SIG-M5 (cell line): ENCODE results near the gene POLR1A.

Source experiments
- DNase-seq: peaks from one replicate; lab custom pipeline; 2025; lab: John Stamatoyannopoulos, UW

The POLR1A gene

DNA sequence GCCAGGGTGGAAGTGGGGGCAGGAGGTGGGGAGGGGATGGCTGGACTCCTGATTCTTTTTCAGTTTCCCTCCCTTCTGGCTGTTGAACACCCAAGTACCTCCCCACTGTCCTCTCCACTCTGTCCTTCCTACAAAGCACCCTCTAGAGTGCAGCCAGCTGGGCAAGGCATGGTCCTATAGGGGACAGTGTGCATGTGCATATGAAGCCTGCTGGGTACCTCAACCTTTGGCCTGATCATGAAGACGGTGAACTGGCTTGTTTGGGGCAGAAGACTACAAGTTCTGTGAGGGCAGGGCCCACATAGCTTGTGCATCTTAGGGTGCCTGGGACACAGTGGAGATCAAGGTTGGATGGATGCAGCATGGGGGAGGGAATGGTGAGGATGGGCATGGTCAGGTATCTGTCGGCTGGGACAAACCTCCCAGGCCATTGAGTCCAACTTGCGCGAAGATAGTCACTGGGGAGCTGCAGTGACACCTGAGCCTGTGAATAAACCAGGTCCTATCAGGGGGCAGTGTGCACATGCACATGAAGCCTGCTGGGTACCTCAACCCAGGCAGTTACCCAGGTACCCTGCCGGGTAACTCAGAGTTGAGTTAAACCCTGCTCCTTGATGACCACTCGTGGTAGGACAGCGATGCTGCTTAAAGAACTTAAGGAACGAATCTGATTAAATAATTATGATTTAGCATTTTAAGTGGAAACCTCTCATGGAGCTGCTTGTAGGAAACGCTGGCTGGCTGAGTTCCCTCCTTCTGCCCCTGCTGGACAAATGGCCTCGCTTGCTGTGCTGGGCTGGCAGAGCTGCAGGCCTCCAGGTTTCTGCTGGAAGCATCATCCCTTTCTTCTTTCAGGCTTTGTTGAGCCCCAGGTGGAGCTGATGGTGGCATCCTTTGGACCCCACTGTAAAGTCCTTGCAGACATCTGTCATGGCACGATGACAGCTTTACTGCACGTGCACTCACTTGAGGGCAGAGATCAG, 84.0 kb downstream of the POLR1A start:
- DNase-seq, result no peak

DNA sequence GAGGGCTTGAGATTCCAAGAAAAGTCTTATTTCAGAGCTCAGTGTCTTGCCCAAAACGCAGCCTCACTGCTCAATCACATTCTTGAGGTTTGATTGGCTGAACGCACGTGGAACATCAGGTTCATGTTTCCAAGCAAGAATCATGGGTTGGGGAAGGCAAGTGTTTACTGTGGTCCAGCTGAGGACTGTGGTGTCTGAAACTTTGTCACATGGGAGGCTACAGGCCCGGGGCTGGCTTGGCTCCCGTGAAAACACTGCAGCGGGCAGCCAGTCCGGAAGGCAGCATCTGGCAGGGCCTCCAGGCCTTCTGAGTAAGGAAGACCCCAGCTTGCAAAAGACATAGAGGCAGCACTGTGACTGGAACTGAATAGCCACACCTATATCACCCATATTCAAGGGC, 84.7 kb downstream of the POLR1A start:
- no peak for DNase-seq

DNA sequence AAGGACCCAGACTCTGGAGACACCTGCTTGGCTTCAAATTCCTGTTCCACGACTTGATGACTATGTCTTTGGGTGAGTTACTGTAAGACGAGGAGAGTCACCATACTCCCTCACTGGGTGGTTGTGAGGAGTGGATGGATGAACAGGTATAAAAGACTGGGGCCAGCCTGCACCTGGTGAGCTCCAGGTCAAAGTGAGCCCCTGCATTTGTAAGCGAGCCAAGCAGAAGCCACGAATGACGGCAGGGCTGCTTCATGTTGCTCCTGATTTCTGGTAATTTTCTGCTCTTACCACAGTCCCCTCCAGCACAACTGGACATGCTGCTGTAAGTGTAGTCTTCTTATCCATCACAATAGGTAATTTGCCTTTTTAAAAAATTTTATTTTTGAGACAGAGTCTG, 86.6 kb downstream of the POLR1A start:
- no peak for DNase-seq

DNA sequence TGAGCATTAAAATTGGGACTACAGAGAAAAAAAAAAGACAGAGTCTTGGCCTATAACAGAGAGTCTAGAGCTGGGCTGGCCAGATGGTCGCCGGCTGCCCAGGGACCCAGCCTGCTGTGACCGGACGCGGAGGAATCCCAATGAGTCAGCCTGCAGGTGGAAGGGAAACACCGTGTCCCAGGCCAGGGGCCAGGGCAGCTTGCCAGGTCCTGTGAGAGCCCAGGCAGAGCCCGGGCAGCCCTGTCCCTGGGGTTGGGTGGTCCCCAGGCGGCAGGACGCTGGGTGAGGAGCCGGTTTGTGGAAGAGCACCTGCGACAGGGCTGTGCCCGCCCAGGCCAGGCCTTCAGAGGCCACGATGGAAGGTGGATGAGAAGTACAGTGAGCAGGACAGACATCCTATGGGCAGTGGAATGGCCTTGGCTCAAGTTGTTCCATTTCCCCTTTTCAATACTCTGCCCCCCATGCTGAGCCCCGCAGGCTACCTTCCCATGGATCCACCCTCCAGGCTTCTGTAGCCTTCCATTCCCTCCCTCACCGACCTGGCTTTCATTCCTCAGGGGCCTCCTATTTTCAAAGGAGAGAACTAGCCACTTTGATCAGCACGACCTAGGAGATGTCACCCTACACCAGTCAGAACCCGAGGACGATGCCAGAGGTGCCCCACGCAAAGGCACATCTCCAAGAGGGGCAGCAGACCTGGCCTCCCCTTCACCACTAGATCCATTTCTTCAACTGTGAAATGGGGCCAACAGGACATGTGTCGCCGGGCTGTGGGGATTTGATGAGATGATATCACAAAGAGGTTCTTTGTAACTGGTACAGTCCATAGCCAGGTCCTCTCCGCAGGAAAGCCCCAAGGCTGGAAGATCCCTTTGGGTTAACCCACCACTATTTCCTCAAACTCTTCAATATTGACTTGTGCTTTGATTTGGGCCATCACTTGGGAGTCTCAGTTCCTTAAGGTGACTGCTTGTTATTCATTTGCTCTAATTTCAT, 87.5 kb downstream of the POLR1A start:
- DNase-seq, result no peak

DNA sequence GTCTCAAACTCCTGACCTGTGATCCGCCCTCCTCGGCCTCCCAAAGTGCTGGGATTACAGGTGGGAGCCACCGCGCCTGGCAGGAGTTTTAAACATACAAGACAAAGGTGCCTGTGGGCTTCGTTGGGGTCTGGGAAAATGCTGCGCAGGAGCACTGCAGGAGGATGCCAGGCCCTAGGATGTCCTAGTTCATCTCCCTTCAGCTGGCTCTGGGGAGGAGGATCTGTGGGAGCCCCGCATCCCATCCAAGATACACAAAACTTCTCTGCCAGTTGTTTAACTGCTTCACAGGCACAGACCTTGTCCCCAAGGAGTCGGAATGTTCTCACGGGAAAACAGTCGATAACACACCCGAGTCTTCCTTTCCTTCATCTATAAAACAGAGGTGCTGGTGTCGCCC, 89.1 kb downstream of the POLR1A start:
- no peak for DNase-seq

DNA sequence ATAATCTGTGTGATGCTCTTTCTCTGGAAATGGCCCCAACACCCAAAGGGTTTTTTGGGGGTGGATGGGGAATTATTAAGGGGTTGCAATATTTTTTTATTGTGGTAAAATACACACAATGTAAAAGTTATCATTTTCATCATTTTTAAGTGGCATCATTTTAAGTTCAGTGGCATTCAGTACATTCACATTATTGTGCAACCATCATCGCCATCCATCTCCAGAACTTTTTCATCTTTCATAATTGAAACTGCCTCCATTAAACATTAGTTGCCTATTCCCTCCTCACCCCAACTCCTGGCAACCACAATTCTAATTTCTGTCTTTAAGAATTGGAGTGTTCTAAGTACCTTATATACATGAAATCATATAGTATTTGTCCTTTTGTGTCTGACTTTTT, 90.0 kb downstream of the POLR1A start:
- DNase-seq, result no peak

DNA sequence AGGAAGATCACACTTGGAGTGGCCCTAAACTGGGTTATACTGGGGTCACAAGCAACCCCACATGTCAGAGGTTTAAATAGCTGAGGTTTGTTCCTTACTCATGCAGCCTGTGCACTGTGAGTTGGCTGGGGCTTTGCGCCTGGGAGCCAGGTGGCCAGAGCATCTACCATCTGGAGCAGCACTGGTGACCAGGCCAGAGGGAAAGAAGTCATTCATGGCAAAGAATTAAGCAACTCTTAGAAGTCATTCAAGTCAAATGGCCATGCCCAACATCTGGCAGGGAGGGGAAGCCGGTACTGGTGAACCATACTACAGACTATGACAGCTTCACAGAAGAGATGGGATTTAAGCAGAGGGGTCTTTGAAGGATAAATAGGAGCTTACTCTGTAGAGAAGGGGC, 90.7 kb downstream of the POLR1A start:
- no peak for DNase-seq

DNA sequence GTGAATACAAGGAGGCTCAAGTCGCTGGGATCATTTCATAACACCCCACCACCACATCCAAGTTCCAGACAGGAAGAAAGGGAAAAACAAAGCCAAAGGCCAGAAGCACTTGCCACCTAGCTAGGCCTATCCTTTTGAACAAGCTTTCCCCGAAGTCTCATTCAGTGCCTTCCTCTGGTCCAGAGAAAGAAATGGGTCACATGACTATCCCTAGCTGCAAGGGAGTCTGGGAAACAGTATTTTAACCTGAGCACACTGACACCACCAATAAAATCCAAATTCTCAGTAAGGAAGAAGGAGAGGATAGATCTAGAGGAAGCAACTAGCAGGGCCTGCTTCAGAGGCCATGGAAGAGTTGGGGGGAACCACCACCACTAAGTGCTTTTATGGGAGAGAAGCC, 91.2 kb downstream of the POLR1A start:
- no peak for DNase-seq

DNA sequence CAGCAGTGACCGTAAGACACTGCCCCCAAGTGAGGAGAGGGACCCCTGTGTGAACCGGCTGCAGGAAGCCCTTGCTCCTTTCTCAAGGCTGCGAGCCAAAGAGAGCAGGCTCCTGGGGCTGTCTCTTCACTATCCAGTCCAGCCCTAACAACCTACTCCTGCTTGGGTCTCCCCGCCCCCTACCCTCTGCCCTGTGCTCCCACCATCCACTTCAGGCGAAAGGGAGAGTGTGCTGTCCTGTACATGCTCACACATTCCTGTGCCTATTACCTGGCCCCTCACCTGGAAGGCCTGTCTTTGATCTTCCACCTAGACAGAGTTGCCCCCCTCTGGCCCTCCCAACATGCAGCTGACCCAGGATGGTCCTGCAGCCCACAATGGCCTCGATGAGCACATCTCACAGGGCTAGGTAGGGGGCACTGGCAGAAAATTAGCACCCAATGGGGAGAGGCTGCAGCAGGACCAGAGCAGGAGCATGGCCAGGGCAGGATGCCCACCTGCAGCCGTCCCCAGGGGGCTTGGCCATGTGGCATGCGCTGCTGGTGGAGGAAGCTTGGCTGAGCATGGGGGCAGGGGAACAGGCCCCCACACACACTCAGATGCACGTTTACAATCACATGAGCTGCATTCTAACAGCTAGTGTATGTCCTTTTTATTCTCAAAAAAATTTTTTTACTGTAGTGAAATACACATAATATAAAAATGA, 93.5 kb downstream of the POLR1A start:
- no peak for DNase-seq

DNA sequence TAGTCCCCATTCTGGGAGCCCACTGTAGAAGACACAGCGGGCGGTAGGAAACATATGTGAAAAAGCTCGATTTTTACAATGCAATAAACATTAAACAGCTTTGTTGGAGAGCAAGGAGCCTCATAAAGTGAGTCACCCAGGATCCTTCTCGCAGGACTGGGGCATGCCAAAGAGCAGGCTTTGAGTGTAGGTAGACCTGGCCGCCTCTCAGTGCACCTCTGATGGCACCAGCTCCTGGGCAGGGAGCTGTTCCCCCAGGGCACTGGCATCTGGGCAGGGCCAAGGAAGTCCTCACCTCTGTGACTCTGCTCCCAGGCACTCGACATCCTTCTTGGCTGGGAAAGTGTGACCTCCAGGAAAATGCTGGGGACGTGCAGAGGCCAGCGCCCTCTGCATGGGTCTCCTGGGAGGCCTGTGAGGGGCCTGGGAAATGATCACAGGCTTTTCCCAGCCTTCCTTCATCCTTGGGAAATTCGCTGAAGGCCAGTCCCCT, 94.2 kb downstream of the POLR1A start:
- DNase-seq, result no peak

DNA sequence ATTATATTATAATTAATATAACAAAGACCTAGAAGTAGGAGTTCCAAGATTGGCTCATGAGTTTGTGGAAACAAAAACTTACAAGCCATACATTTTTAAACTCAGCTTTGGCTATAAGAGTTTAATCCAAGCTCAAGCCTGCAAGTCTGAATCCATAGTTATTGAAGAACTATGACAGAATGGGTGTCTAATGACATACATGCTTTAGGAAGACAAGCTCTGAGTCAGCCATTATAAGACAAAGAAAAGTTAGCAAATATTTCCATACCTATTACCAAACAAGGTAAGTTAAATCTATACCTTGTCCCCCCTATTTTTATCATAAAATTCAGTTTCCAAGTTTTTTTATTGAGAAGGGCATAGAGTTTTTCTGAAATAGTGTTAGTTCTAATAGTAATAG, 95.6 kb downstream of the POLR1A start:
- DNase-seq, result no peak

DNA sequence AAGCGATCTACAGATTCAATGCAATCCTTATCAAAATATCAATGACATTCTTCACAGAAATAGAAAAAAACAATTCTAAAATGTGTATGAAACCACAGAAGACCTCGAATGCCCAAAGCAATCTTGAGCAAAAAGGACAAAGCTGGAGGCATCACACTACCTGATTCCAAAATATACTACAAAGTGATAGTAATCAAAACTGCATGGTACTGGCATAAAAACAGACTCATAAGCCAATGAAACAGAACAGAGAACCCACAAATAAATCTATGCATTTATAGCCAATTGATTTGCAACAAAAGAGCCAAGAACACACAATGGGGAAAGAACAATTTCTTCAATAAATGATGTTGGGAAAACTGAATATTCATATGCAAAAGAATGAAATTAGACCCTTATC, 99.2 kb downstream of the POLR1A start:
- DNase-seq, result no peak

DNA sequence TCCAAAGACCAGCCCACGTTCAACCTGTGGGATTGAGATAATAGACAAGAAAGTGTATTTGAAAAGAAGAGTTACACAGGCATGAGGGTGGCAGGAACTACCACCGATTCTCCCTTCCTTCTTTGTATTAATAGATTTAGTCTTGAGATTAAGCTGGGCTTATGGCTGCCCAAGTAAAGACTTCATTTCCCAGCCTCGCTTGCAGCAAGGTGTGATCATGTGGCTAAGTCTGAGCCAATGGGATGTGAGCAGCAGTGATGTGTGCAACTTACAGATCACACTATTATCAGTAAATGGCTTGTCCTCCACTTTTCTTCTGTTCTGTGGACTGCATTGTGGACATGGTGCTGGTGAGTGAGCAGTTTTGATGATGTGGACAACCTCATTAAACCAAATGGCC, 101.7 kb downstream of the POLR1A start:
- no peak for DNase-seq

DNA sequence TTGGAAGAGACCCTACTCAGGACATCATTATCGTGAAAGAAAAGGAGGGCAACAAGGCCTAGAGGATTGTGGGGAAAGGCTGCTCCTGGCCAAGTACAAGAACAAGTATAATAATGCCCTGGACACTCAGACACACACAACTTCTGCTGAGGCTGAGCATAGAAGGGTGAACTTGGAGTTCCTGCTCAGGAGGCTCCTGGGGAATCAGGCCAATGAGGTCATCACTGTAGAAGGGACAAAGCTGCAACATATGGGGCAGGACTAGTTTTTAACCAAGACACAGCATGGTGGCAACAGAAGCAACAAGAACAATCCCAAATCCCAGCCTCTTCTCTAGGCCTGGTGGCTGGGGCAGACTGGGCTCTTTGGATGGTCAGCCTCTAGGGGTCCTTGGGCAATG, 102.6 kb downstream of the POLR1A start:
- DNase-seq, result no peak

DNA sequence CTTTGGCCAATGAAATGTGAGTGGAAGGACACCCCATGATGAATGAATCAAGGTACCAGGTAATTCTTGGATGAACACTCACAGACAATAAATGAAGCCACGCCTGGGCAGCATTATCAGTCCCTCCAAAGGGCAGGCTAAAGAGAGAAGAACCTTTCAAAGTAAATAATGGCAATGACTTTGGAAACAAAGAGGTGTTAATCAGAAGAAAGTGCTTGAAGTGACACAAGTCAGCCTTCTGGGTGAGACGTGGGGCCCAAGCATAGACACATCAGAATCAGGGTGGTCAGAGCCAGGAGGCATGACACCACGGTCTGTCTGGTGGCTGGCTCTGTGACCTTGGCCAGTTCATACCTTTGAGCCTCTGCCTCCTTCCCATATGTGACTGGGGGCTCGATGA, 103.3 kb downstream of the POLR1A start:
- DNase-seq, result no peak

DNA sequence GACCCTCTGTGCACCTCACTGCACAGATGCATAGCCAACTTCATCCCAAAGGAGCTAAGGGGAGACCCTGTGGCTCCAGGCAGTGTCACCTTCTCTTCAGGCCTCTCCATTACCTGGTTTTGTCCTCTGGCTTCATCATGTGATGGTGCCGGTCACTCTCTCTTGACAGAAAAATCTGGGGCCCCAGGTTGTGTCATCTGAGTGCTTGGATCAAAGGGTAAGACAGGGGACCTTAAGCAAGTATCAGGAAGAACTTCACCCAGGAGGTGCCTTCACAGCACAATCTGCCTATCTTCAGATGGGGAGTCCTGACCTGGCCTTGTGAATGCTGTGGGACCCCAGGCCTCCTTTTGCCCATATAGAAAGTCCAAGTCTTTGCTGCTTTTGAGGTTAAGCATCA, 104.4 kb downstream of the POLR1A start:
- no peak for DNase-seq

DNA sequence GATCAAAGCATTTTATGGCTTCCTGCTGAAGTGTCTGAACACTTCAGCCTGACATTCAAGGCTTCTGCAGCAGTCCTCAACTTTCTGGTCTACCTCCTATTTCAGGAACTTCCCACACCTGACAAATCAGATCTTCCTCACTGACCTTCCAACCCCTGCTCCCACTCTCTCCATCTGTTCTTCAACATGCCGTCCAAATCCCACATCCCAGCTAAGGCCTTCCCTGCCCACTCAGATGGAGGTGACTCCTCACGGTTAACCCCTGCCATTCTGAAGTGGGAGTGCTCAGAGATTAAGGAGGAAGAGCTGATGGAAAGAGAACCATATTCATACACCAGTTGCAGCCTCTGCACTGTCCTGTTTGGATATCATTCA, 104.8 kb downstream of the POLR1A start:
- DNase-seq, result no peak

DNA sequence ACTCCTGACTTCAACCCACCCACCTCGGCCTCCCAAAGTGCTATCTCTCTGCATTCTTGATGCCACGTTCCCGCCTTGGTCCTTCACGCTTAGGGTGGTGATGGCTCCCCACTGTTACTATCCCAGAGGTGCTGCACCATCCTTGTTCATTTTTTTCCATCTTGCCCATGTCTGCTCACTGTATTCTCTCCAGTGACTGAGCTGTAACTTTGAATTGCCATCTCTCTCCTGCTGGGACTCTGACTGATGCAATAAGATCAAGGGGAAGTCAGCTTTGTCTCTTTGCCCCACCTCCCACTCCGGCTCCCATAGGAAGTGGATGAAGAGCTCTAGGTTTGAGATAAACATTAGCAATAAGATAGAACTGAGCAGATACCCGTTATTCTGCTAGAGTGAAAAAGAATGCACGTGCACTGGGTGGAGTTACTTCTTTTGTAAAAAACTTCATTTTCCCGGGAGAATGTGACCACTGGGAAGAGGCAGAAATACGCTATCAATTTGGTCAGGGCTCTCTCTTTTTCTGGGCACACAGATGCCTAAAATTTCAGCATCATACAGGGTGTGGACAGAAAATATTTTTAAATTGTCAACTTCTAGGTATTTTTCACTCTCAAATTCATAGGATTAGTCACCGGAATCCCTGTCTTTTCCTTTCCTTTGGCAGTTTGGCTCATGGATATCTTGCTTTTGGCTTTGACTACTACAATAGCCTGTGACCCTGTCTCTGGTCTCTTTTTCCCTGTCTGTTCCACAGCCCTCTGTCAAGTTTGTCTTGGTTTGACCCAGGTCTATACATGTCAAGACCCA, 105.4 kb downstream of the POLR1A start:
- peak; percentile 30 for DNase-seq

DNA sequence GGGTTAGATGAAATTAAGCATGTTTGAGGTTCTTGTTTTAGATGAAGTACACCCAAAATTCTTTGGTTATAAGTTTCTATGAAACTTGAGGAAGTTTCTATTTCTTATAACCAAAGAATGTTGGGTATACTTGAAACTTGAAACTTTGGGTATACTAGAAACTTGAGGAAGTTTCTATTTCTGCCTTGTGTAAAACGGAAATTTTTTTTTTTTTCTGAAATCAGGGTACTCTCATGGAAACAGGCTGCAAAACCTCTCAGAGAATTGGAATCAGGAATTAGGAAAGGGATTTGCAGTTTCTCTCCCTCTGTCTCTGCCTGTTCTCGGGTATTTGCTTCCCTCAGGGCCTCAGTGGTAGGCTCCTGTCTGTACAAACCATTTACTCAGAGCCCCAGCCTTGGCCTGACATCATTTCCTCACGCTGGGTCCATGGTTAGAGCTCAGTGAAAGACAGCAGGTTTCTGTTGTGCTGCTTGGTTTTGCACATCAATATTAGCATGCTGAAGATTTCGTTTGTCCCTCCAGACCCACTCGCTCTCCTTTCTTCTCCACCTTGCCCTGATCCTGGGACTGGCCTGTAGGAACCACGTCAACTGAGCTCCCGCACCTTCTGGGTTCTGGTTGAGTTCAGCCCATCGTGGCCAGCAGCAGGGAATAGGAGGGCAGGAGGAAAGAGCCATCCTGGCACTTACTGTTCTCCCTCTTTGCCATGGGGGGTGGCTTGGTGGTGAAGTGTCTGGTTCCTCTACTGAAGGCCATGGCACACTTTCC, 106.4 kb downstream of the POLR1A start:
- peak; percentile 50 for DNase-seq
